Amygdala (tissue), 56 donors: ENCODE measurements around the gene NDC1.
"Not testable (repeated sequence)": the region's sequence is repeated elsewhere in the genome, so short reads cannot be mapped to it uniquely, and the experiment has no call there.

Experiments used
- DNase-seq, 56 donors: peaks; one replicate each; lab custom pipeline; 2025; lab: John Stamatoyannopoulos, UW

NDC1 gene

DNA sequence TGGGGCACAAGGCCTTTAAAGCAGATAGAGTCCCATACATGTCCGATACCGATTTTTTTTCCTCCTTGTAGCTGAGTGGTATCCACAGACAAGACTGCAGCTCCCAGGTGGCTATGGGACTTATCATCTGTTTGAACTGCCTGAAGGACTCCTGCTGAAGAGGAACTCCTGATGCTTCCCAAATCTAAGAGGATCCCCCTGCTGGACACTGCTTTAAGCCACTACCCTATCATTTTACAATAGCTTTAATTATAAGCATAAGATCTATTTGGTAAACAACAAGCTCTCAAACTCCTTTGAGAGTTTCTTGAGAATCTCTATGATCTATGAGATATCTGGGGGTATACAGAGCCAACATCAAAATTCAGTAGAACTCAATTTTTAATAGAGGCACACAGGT lies 11.7 kb downstream of the NDC1 start:
- DNase-seq, result no peak

DNA sequence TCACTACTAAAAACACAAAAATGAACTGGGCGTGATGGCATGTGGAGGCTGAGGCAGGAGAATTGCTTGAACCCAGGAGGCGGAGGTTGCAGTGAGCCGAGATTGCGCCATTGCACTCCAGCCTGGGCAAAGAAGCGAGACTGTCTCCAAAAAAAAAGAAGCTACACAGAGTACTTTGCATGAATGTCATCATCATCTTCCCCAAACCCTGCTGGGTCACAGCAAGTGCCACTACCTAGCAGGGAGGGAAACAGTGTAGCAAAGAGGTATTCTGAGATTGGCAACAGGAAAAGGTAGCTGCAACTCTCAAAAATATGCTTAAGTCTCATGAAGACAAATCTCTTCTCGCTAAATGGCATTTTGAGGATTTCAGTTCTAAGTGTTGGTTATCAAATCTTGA lies 12.8 kb downstream of the NDC1 start:
- no peak for DNase-seq

DNA sequence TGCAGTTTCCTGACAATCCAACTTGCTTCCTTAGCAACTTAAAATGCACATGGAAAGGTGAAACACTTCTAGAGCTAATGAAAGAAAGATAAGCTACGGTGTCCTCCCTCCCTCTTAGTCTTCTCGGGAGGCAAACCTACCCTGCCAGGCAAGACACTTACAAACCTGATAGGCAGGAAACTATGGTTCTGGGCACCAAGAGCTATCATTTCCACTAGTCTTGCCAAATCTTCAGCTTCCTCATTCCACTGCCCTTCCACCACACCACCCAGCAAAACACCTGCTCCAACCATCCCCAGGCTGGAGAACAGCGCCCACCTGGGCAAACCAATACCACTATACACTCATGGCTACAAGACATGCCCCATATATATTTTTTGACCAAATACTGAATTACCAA lies 15.2 kb downstream of the NDC1 start:
- no peak for DNase-seq

DNA sequence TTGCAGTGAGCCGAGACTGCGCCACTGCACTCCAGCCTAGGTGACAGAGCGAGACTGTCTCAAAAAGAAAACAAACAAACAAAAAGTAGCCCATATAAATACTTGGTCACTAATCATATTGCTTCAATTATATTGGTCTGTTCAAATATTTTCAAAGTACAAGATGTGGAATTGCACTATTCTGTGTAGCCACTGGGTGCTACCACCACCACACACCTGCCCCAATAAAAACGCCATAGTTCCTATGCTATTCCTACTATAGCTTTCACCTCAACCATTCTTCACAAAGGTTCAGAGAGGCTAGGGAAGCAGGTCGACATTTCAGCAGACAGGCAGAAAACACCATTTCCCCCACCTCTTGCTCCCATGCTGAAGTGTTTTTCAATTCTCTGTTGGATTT lies 16.7 kb downstream of the NDC1 start:
- no peak for DNase-seq

DNA sequence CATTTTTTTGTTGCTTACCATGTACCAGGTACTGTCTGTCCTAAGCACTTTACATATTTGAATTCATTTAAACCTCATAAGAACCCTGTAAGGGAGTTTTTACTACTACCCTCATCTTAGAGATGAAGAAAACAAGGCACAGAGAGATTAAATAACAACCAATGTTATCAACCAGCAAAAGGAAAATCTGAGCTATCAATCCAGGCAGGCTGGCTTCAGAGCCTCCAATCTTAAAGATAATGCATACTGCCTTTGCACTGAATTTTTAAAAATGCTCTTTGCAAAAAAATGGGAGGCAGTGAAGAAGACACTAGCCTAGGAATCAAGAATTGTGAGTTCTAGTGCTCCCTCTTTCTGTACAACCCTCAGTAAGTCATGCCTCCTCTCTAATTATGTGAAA lies 18.7 kb downstream of the NDC1 start:
- no peak for DNase-seq

DNA sequence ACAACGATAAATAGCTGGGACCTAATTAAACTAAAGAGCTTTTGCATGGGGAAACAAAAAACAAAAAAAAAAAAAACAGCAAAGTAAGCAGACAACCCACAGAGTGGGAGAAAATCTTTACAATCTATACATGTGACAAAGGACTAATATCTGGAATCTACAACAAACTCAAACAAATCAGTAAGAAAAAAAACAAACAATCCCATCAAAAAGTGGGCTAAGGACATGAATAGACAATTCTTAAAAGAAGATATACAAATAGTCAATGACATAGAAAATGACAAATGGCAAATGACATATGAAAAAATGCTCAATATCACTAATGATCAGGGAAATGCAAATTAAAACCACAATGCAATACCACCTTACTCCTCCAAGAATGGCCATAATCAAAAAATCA lies 21.5 kb downstream of the NDC1 start:
- not testable (repeated sequence) for DNase-seq

DNA sequence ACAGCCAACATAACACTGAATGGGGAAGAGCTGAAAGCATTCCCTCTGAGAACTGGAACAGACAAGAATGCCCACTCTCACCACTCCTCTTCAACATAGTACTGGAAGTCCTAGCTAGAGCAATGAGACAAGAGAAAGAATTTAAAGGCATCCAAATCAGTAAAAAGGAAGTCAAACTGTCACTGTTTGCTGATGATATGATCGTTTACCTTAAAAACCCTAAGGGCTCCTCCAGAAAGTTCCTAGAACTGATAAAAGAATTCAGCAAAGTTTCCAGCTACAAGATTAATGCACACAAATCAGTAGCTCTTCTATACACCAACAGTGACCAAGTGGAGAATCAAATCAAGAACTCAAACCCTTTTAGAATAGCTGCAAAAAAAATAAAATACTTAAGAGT lies 22.6 kb downstream of the NDC1 start:
- not testable (repeated sequence) for DNase-seq

DNA sequence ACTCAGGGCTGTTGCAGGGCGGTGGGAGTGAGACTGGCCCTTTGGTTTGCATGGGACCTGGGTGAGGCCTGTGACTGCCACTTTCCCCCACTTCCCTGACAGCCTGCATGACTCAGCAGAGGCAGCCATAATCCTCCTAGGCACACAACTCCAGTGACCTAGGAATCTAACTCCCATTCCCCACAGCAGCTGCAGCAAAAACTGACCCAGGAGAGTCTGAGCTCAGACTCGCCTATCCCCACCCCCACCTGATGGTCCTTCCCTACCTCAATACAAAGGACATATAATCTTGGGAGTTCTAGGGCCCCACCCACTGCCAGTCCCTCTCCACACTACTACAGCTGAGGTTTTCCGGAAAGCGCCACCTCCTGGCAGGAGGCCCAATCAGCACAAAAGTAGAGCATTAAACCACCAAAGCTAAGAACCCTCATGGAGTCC lies 26.7 kb downstream of the NDC1 start:
- DNase-seq, result no peak

DNA sequence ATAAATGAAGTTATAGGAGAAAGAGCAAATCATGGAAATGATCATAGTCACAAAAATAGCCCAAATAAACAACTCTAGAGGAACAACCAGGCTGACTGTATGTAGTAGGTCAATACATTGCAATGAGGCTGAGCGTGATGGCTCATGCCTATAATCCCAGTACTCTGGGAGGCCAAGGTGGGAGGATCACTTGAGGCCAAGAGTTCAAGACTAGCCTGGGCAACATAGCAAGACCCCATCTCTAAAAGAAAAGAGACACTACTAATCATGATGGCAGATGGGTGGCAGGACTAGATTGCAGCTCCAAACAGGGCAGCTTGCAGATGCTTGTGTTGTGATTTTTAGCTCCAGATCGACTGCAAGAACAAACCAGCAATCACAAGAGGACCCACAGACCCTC lies 27.6 kb downstream of the NDC1 start:
- DNase-seq, result no peak

DNA sequence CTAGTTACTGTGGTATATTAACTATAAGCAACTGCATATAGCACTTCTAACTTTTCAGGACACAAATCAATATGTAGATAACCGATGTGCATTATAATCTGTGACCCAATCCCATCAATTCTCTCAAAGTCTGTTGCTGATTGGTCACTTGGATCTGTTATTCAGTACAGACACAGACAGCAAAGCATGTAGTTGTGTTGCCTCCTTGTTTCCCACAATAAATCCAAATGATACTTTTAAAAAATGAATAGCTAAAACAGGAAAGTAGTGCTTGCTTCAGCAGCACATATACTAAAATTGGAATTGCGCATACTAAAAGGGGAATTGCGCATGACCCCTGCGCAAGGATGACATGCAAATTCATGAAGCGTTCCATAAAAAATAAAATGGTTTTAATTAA lies 28.1 kb downstream of the NDC1 start:
- DNase-seq, result no peak

DNA sequence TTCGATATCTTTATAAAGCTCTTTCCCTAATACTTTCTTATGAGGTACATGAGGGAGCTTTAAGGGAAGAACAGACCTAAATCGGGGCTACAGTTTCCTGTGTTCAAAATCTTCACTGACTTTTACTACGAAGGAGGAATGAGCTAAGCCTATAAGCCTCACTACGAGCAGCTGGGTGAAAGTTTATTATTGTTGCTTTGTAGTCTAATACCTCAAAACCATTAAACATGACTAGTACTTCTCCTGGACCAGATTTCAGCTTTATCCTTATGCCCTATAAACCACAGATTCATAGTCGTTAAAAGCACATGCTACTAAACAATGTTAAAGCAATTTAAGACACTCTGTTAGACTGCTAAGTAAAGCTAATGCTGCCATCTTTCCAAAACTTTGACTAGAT lies 30.2 kb downstream of the NDC1 start:
- DNase-seq, result no peak

DNA sequence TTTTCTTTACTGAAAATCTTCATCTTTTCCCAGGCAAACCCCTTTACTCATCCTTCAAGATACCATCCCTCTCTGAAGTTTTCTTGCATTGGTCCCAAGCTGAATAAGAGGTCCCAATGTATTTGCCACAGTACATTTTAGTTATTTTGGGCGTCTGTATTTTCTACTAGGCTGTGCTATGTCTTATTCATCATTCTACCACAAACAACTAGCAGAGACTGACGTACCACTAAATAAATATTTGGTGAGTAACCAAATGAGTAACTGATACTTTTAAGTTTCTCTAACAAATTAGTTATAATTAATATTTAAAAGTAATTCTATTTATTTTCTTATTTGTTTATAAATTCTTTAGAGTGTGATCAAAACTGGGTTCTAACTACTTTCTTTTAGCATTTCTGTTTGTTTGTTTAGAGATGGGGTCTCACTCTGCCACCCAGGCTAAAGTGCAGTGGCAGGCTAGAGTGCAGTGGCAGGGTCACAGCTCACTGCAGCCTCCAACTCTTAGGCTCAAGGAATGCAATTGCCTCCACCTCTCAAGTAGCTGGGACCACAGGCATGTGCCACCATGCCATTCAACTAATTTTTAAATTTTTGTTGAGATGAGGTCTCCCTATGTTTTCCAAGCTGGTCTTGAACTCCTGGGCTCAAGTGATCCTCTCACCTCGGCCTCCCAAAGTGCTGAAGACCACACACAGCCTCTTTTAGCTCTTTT lies 33.1 kb downstream of the NDC1 start:
- DNase-seq, result no peak

DNA sequence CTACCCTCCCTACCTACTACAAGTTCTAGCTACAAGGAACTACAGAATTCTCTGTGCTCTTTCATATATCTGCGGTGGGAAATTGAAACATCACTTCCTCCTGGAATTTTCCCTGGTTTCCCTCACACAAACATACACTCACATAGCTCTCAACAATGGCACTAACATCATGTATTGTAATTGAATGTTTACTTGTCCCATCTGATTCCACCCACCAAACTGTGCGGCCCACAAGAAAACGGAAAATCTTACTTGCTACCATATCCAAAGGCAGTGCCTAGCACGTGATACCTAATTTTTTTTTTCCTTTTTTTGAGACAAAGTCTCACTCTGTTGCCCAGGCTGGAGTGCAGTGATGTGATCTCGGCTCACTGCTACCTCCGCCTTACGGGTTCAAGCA lies 33.9 kb downstream of the NDC1 start:
- DNase-seq, result no peak

DNA sequence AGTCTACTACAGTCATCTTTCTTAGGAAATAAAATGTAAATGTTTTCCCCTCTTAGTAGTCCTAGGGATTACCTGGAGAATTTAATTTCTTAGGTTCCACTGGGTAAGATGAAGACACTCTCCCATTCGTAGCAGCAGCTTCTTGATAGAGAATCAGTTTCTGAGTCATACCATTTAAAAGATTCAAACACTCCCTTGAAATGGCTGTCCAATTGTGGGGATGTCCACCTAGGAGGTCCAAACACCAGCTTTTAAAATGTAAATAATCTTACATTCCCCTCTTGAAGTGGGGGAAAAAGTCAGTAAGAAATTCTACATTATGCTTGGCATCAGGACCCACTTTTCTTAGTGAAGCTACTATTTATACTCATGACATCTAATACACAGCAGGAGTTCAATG lies 37.5 kb downstream of the NDC1 start:
- DNase-seq, result no peak

DNA sequence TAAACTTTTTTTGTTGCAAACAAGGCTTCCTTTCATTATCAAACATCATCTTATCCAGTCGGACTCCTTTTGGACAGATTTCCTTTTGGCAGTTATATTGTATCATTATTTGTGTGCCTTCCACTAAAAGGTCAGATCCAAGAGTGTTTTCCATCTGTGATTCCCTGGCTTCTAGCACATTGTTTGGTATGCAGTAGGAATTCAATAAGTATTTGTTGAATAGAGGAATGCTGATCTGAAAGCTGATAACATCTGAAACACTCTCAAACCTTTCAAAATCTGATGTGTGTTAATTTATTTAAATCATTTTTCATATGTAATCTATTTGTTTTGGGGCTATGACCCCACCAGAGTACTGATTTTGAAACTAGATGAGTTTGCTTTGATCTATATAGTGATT lies 39.0 kb downstream of the NDC1 start:
- no peak for DNase-seq

DNA sequence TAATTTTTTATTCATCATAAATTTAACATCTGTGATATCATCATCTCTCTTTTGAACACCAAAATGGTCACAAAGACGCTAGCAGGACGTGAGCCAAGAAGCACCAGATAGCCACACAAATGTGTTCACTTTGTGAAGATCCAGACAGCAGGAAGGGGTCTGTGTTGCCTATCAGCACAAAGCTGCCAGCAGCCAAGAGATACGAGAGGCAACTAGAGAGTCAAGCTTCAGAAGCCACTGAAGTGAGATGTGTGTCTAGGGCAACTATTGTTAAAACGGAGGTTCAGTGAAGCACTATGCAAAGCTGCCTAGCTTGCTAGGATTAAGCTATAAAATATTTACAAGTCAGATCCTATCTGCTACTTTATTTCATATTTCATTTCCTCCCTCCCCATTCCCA lies 45.3 kb downstream of the NDC1 start:
- no peak for DNase-seq

DNA sequence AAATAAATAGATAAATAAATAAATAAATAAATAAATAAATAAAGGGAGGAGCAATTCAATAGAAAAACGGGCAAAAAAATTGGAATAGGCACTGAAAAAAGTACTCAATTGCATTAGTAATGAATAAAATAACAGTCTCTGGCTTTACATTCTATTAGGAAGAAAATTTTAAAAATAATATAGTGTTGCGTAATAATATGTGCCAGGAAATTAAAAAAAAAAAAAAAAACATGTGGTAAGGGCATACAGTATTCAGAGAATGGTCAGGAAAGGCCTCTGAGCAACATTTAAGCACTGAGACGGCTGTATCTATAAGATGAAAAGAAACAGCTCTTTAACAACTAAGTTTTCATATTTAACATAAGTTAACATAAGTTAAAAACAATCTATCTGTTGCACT lies 50.4 kb downstream of the NDC1 start:
- DNase-seq, result no peak

DNA sequence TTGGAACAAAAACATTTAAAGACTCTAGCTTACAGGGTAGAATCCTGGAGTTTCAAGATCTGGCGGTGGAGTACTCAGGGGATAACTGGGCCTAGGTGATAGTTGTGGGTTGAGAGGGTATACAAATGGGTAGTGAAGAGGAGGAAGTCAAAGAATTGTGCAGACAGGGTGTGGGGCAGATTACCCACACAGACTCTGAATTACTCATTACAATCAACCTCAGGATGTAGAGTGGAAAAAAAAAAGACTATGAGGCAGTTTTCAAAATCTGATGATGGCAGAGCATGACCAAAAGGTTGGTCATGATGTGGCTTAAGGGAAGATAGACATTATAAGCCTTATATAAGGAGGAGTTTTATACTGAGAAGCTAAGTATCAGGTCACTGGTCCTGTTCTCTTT lies 55.0 kb downstream of the NDC1 start:
- no peak for DNase-seq

DNA sequence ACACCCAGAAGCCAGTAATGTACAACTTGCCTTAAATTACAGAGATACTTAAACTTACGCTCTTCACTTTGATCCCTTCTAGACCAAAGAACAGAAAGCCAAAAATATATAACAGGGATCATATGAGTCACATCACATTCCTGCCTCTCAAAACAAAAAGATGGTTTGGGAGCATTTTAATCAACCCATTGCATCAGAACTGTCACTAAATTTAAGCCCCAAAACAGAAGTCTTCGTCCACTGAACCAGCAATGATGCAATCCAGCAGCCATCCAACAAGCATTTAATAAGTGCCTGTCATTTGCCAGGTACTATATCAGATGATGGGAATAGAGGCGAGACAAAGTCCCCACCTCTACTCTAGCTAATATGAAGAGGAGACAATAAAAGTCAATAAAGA lies 56.4 kb downstream of the NDC1 start:
- DNase-seq, result no peak

DNA sequence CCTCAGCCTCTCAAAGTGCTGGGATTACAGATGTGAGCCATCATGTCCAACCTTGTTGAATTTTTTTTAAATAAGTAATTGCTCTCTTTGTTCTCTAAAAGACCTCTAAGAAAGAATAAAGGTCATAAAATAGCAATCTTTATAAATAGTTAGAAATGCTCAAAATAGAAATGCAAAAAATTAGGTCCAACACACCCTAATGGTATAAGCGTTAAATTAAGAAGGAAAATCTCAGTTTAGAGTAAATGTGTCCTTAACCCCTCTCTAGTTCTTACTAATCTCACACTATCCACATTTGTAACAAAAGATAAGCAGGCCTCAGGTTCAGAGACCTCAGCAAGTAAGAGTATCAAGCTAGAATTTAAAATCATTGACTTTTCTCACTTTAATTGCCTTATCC lies 60.8 kb downstream of the NDC1 start:
- no peak for DNase-seq

DNA sequence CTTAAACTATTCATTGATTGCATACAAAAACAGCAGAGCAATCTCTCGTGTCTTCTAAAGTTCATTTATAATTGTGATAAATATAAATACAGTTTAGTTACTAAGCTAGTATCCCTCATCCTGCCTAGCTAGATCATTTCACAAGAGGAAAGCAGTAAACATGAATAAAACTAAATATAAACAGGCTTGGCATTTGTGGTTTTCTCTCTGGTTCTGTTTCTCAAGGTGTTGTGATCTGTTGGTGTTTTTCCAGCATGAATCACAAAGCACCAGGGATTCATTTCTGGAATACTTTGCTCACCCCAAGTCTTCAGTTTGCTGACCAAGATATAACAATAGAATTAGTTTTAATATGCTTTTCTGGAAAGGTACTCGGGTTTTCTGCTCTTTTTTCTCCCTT lies 66.4 kb downstream of the NDC1 start:
- DNase-seq, result no peak

DNA sequence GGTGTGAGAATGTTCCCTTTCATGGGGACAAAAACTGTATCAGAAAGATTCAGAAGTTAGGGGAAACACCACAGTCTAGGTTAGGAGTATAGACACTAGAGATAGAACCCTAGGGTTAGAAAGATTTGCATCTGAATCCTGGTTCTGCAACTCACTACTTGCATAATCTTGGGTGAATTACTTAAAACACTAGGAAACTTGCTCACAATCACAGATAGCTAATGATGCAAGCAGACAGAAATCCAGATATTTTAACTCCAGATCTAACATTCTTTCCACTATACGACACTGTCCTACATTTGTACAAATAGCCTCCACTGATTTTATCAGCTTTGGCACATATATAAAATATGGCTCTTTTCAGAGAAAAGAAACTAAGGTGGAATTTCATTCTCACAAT lies 68.3 kb downstream of the NDC1 start:
- DNase-seq, result no peak

DNA sequence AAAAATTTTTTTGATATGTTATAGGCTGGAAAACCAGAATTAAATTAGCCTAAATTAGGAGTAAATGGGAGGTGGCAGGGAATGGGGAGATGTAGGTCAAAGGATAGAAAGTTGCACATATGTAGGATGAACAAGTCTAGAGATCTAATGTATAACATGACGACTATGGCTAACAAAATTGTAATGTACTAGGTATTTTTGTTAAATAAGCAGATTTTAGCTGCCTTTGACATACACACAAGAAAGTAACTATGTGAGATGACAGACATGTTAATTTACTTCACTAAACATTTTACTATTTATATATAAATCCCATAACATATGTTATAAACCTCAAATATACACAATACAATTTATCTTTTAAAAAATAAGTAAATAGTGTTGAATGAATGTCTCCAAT lies 68.9 kb downstream of the NDC1 start:
- DNase-seq, result no peak
